ENCODE measurements around the gene KCNJ10.

DNA sequence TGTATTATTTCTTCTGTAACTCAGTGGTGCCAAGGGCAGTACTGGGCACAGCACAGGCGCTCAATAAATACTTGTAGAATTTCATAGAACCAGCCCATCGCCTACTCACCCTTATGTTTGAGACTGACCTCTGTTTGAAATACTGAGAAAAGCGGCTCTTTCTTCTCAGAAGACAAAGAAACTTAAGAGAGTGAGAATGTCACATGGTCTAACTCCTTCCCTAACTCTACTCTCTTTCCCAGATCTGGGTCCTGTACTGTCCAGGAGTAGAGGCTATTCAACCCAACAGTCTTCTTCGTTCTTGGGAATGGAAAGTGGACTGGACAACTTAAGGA lies 24.3 kb upstream of the KCNJ10 start:
- TF ChIP-seq, protein P1, sequence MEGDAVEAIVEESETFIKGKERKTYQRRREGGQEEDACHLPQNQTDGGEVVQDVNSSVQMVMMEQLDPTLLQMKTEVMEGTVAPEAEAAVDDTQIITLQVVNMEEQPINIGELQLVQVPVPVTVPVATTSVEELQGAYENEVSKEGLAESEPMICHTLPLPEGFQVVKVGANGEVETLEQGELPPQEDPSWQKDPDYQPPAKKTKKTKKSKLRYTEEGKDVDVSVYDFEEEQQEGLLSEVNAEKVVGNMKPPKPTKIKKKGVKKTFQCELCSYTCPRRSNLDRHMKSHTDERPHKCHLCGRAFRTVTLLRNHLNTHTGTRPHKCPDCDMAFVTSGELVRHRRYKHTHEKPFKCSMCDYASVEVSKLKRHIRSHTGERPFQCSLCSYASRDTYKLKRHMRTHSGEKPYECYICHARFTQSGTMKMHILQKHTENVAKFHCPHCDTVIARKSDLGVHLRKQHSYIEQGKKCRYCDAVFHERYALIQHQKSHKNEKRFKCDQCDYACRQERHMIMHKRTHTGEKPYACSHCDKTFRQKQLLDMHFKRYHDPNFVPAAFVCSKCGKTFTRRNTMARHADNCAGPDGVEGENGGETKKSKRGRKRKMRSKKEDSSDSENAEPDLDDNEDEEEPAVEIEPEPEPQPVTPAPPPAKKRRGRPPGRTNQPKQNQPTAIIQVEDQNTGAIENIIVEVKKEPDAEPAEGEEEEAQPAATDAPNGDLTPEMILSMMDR (IDR thresholded peaks at IDR 0.05; ENCODE audit: low read length) = no peak
- no peak for TF ChIP-seq EZH2 (IDR thresholded peaks at IDR 0.05; ENCODE audit: borderline replicate concordance, low read length)
